KOPT-K1 (cell line): Measurements from ENCODE around the gene AKT3.
"Not testable (repeated sequence)": the region's sequence is repeated elsewhere in the genome, so short reads cannot be mapped to it uniquely, and the experiment has no call there.

Experiments
- H3K27ac ChIP-seq: fragments of 200-600 bp; sonication (generic); 2 replicates; pipeline ENCODE4 v1.5.1; 2016; ENCODE audit warnings: antibody characterized with exemption, mild to moderate bottlenecking, low read depth, low read length; ENCODE audit not compliant: poor library complexity, severe bottlenecking
- H3K36me3 ChIP-seq: fragments of 200-600 bp; sonication (generic); 2 replicates; pipeline ENCODE4 v1.5.1; 2017; ENCODE audit warnings: antibody characterized with exemption, mild to moderate bottlenecking, low read length, moderate library complexity; ENCODE audit not compliant: insufficient read depth
- H3K9me3 ChIP-seq: fragments of 200-600 bp; sonication (generic); 2 replicates; pipeline ENCODE4 v1.5.1; 2017; ENCODE audit warnings: antibody characterized with exemption, low read length, mild to moderate bottlenecking; ENCODE audit not compliant: insufficient read depth, poor library complexity, severe bottlenecking

The AKT3 gene

GRCh38 chr1:243783714-243784113 is 66.3 kb downstream of the AKT3 start:
- H3K36me3 ChIP-seq, result no peaks in the 10 kb centered on the region
- no peaks in the 10 kb centered on the region for H3K9me3 ChIP-seq
- no peak overlapping the region for H3K27ac ChIP-seq

- H3K27ac ChIP-seq, H3K36me3 ChIP-seq, H3K9me3 ChIP-seq: not testable (repeated sequence)
These were observed 77.5 kb downstream of the AKT3 start for GRCh38 chr1:243772361-243773050.

- no peaks in the 10 kb centered on the region for H3K9me3 ChIP-seq
- H3K36me3 ChIP-seq, result no peaks in the 10 kb centered on the region
- no peak overlapping the region for H3K27ac ChIP-seq
These were observed 79.2 kb downstream of the AKT3 start for GRCh38 chr1:243770860-243771259.

GRCh38 chr1:243765676-243766075 is 84.4 kb downstream of the AKT3 start:
- Histone ChIP-seq H3K36me3 (no peaks in the 10 kb centered on the region), H3K9me3 (no peaks in the 10 kb centered on the region), H3K27ac (no peak overlapping the region)

GRCh38 chr1:243763806-243764205 is 86.2 kb downstream of the AKT3 start:
- H3K36me3 ChIP-seq, result no peaks in the 10 kb centered on the region
- no peaks in the 10 kb centered on the region for H3K9me3 ChIP-seq
- H3K27ac ChIP-seq, result no peak overlapping the region

- no peaks in the 10 kb centered on the region for H3K9me3 ChIP-seq
- H3K27ac ChIP-seq, result no peak overlapping the region
- H3K36me3 ChIP-seq, result no peaks in the 10 kb centered on the region
These were observed 91.4 kb downstream of the AKT3 start for GRCh38 chr1:243758647-243759046.

- H3K36me3 ChIP-seq, result no peaks in the 10 kb centered on the region
- H3K27ac ChIP-seq, result no peak overlapping the region
- H3K9me3 ChIP-seq, result no peaks in the 10 kb centered on the region
These were observed 93.5 kb downstream of the AKT3 start for GRCh38 chr1:243756529-243756928.

GRCh38 chr1:243754348-243754747 is 95.7 kb downstream of the AKT3 start:
- H3K27ac ChIP-seq, result no peak overlapping the region
- H3K36me3 ChIP-seq, result no peaks in the 10 kb centered on the region
- H3K9me3 ChIP-seq, result no peaks in the 10 kb centered on the region

GRCh38 chr1:243751506-243751905 is 98.5 kb downstream of the AKT3 start:
- no peak overlapping the region for H3K27ac ChIP-seq
- no peaks in the 10 kb centered on the region for H3K36me3 ChIP-seq
- H3K9me3 ChIP-seq, result no peaks in the 10 kb centered on the region

- Histone ChIP-seq H3K36me3 (no peaks in the 10 kb centered on the region), H3K27ac (no peak overlapping the region)
These were observed 101.2 kb downstream of the AKT3 start for GRCh38 chr1:243748706-243749283.

GRCh38 chr1:243748227-243748626 is 101.8 kb downstream of the AKT3 start:
- Histone ChIP-seq H3K27ac (no peak overlapping the region), H3K36me3 (no peaks in the 10 kb centered on the region), H3K9me3 (peaks cover 7% of the 10 kb centered on the region)

More at GRCh38 chr1:243748706-243749283, 101.2 kb downstream of the AKT3 start:
- H3K9me3 ChIP-seq, result peaks cover 4% of the 10 kb centered on the region

- Histone ChIP-seq H3K27ac (no peak overlapping the region), H3K9me3 (peaks cover 16% of the 10 kb centered on the region), H3K36me3 (peaks cover 3% of the 10 kb centered on the region; the same call in 1 of the 2 replicates)
These were observed 103.3 kb downstream of the AKT3 start for GRCh38 chr1:243746751-243747150.

- Histone ChIP-seq H3K36me3 (peaks cover 3% of the 10 kb centered on the region; the same call in 1 of the 2 replicates), H3K9me3 (peaks cover 16% of the 10 kb centered on the region), H3K27ac (no peak overlapping the region)
These were observed 104.7 kb downstream of the AKT3 start for GRCh38 chr1:243745356-243745755.

- Histone ChIP-seq H3K9me3 (peaks cover 16% of the 10 kb centered on the region), H3K36me3 (peaks cover 3% of the 10 kb centered on the region; the same call in 1 of the 2 replicates), H3K27ac (no peak overlapping the region)
These were observed 107.2 kb downstream of the AKT3 start for GRCh38 chr1:243742819-243743218.

- Histone ChIP-seq H3K36me3 (peaks cover 3% of the 10 kb centered on the region; the same call in 1 of the 2 replicates), H3K27ac (no peak overlapping the region), H3K9me3 (peaks cover 16% of the 10 kb centered on the region)
These were observed 109.6 kb downstream of the AKT3 start for GRCh38 chr1:243740255-243740999.
